MG63 (cell line): ENCODE measurements around the gene CPLX1. TPM values are rescaled to one million over a fixed set of nuclear protein-coding genes. Genes with fewer than 3 reads are reported as not detected.

Source experiments
- DNase-seq: peaks from one replicate; pipeline ENCODE4 v3.0.0-alpha.2; 2020
- H3K27me3 ChIP-seq: fragments of 250-450 bp; sonication (Bioruptor Pico); 2 replicates; pipeline ENCODE4 v1.5.1; 2020; ENCODE audit warnings: mild to moderate bottlenecking, moderate library complexity
- H3K36me3 ChIP-seq: fragments of 250-450 bp; sonication (Bioruptor Pico); 2 replicates; pipeline ENCODE4 v1.5.1; 2020; ENCODE audit warnings: mild to moderate bottlenecking, moderate library complexity
- H3K4me3 ChIP-seq: fragments of 250-450 bp; sonication (Bioruptor Pico); 2 replicates; pipeline ENCODE4 v1.5.1; 2020; ENCODE audit warnings: mild to moderate bottlenecking, moderate library complexity
- H3K9me3 ChIP-seq: fragments of 250-450 bp; sonication (Bioruptor Pico); 2 replicates; pipeline ENCODE4 v1.5.1; 2020; ENCODE audit warnings: mild to moderate bottlenecking, moderate library complexity
- total RNA-seq: library from RNA; depleted of rRNA; stranded (reverse); fragments of >200 nt; shearing (Covaris generic); gene quantifications from 2 replicates; pipeline ENCODE4 v1.2.3, GENCODE V29; 2014; ENCODE audit warnings: low replicate concordance

CPLX1 gene
- total RNA-seq, 1 experiment from 2014 or later = not detected

- peaks cover 8% of the 10 kb centered on the region; the same call in 1 of the 2 replicates for H3K27me3 ChIP-seq
- H3K9me3 ChIP-seq = no peaks in the 10 kb centered on the region
- no peak overlapping the region for H3K4me3 ChIP-seq
- no peak for DNase-seq
- H3K36me3 ChIP-seq = no peaks in the 10 kb centered on the region
Observed at GRCh38 chr4:828641-829271, 2.8 kb upstream of the CPLX1 start.

DNA sequence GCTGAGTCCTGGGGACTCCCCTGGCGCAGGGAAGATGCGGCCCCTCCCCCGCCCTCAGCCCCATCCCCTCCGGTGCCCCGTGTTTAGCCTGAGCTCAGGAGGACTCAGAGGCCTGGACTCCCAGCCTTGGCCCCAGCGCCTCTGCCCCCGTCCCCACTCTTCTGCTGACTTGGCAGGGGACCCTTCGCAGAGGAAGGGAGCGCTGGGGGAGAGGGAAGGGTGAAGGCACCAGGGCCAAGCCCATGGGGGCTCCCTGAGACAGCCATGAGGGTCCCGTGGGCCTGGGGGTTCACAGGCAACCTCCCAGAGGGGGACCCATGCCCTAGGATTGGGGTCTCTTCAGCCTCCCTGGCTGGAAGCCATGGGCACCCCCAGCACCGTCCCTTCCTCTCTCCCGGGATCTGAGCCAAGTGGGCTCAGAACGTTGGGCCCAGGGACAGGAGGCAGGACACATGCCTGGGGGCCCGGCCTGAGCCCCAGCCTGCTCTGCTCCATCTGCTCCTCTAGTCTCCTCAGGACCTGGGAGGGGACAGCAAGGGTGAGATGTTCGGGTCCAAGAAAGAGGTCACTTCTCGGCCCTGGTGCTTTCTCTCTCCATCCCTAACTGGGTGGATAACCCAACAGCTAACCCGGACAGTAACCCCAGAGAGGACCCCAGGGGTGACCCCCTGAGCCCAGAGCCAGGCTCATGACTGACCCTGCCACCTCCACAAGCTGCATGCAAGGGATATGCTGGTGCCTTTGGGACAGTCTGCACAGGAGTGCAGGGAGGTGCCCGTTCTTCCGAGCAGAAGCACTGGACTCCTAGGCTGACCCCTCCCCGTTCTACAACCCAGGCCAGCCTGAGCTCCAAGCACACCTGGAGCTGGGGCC is 1.5 kb upstream of the CPLX1 start:
- Histone ChIP-seq H3K36me3 (no peaks in the 10 kb centered on the region), H3K27me3 (peaks cover 8% of the 10 kb centered on the region; the same call in 1 of the 2 replicates), H3K4me3 (no peak overlapping the region), H3K9me3 (no peaks in the 10 kb centered on the region)
- DNase-seq = no peak

GRCh38 chr4:826508-827208 is 729 bp upstream of the CPLX1 start:
- Histone ChIP-seq H3K4me3 (no peak overlapping the region), H3K36me3 (no peaks in the 10 kb centered on the region), H3K27me3 (peaks cover 8% of the 10 kb centered on the region; the same call in 1 of the 2 replicates), H3K9me3 (no peaks in the 10 kb centered on the region)
- no peak for DNase-seq

- Histone ChIP-seq H3K27me3 (peaks cover 8% of the 10 kb centered on the region; the same call in 1 of the 2 replicates), H3K9me3 (no peaks in the 10 kb centered on the region), H3K4me3 (no peak overlapping the region), H3K36me3 (no peaks in the 10 kb centered on the region)
- DNase-seq = no peak
Observed at GRCh38 chr4:825063-825970, 612 bp downstream of the CPLX1 start.

DNA sequence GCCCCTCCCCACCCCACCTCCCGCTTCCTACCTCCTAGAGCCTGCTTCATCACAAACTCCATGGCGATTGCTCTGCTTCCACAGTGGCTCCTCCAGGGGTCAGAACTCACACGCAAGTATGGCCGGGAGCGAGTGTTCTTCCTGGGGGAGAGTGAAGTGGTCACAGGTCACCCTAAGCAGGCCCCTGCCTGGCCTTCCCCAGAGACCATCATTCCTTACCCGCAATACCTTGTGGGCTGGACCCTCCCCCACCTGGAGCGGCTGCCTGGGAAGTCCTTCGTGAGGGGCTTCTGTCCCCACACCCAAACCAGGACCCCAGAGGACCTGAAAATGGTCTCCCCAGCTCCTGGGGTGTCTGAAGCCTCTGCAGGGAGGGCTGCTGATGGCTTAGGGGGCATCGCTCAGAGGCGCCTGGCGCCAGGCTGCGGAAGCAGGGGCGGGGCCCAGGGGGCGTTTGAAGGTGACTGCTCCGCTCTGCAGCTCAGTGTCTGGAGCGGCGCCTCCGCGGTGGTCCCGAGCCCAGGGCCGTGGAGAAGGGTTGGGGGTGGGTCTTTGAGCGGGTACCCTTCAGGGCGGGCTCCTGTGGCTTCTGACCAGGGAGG is 1.4 kb downstream of the CPLX1 start:
- no peaks in the 10 kb centered on the region for H3K36me3 ChIP-seq
- DNase-seq = no peak
- H3K9me3 ChIP-seq = no peaks in the 10 kb centered on the region
- H3K27me3 ChIP-seq = peaks cover 8% of the 10 kb centered on the region; the same call in 1 of the 2 replicates
- no peak overlapping the region for H3K4me3 ChIP-seq

DNA sequence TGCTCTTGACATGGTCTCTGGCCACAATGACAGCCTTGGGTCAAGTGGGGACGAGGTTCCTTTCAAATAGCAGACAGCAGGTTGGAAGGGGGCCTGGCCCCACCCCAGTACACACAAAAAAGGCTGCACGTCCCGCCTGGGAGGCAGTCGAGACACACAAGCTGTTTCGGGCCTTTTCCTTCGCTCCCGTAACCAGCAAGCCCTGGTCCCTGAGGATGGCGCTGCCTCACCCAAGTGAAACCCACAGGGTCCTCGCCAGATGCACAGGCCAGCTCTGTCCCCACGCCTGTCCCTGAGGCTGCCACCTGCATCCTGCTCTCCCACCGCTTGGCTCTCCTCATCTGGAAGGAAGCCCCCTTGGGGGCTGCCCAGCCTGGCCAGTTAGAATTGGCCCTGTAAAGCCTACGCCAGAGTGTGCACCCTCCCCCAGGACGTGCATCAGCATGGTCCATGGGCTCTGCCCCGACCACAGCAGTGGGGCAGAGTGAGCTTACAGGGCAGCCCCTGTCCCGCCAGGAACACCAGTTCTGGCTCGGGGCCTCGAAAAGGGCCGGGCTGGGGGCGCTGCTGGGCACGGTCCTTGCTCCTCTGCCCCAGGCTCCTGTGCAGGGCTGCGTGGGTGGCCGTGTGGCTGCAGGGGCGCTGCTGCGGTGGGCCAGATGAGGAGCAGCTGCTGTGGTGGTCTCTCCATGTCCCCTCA is 2.0 kb downstream of the CPLX1 start:
- no peak overlapping the region for H3K4me3 ChIP-seq
- no peak for DNase-seq
- peaks cover 8% of the 10 kb centered on the region; the same call in 1 of the 2 replicates for H3K27me3 ChIP-seq
- no peaks in the 10 kb centered on the region for H3K9me3 ChIP-seq
- H3K36me3 ChIP-seq = no peaks in the 10 kb centered on the region

DNA sequence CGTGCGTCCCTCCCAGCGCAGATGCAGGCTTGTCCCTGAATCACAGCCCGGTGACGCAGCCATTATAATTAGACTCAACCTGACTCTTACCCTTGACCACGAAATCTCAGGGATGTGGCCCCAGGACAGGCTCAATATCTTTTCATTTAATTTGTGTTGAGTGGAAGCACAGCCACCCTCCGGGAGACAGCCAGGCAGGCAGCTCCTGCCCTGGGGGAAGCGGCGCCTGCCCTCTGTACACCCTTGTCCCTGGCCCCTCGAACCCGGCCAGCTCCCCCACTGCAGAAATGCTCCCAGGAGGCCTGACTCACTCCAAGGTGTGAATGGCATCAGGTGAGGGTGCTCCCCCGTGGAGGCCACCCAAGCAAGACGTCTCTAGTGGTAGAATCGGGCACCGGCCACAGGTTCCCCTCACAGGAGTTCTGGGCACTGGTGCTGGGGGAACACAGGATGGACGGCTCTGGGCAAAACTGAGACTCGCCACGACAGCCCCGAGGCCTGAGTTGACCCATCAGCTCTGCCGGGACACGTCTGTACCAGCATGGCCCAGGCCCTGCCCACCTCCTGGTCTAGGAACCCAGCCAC is 2.7 kb downstream of the CPLX1 start:
- DNase-seq = no peak
- peaks cover 8% of the 10 kb centered on the region; the same call in 1 of the 2 replicates for H3K27me3 ChIP-seq
- no peak overlapping the region for H3K4me3 ChIP-seq
- H3K9me3 ChIP-seq = no peaks in the 10 kb centered on the region
- H3K36me3 ChIP-seq = no peaks in the 10 kb centered on the region

DNA sequence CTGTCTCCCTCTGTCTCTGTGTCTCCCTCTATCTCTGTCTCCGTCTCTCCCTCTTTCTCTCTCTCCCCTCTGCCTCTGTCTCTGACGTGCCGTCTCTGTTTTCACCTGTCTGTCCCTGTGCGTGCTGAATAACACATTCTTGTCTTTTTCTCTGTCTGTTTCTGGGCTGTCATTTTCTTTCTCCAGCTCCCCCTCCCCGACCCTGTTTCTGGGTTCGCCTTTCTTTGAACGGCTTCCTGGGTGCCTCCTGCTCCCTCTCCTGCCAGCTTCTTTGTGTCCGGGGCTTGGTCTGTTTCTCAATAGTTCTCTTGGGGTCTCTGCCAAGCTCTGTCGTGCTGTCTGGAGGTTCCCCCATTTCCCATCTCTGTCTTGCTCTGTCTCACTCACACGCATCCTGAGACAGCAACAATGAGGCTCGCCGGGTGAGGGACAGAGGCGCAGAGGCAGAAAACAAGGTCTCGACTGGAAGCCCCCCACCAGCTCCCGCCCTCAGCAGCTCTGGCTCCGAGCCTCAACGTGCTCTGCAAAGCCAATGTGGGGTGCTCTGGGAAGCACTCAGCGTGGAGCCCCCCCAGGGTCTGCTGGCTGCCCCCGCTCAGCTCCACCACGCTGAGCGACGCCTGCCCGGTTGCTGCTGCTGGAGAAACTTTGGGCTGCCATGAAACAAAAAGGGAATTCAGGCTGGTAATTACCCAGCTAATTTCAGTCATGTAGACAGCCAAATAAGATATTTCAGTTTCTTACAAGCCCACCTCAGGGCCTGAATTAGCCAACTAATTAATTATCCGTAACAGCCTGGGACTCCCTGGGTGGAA is 3.4 kb downstream of the CPLX1 start:
- Histone ChIP-seq H3K9me3 (no peaks in the 10 kb centered on the region), H3K4me3 (no peak overlapping the region), H3K36me3 (no peaks in the 10 kb centered on the region), H3K27me3 (peaks cover 8% of the 10 kb centered on the region; the same call in 1 of the 2 replicates)
- DNase-seq = no peak

DNA sequence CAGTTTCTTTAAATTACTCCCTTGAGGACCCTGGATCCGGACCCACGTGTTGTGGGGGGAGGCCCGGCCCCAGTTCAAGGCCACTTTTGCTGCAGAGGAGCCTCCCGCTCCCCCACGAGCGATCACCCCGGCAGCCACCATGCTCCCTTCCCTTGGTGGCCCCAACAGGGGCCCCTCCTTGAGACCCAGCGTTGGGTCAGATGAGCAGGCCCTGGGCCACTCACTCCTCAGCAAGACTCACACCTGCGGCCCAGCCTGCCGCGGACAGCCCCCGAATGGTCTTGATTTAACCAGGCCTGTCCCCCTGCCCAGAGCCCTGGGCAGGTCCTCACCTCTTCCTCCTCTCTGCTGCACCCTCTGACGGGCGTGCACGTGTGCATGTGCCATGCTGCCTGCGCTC is 4.3 kb downstream of the CPLX1 start:
- H3K9me3 ChIP-seq = no peaks in the 10 kb centered on the region
- no peak for DNase-seq
- peaks cover 10% of the 10 kb centered on the region; the same call in 1 of the 2 replicates for H3K27me3 ChIP-seq
- no peaks in the 10 kb centered on the region for H3K36me3 ChIP-seq
- H3K4me3 ChIP-seq = no peak overlapping the region

- H3K4me3 ChIP-seq = no peak overlapping the region
- H3K9me3 ChIP-seq = no peaks in the 10 kb centered on the region
- H3K27me3 ChIP-seq = peaks cover 10% of the 10 kb centered on the region; the same call in 1 of the 2 replicates
- DNase-seq = no peak
- H3K36me3 ChIP-seq = no peaks in the 10 kb centered on the region
Observed at GRCh38 chr4:821181-821591, 4.7 kb downstream of the CPLX1 start.

DNA sequence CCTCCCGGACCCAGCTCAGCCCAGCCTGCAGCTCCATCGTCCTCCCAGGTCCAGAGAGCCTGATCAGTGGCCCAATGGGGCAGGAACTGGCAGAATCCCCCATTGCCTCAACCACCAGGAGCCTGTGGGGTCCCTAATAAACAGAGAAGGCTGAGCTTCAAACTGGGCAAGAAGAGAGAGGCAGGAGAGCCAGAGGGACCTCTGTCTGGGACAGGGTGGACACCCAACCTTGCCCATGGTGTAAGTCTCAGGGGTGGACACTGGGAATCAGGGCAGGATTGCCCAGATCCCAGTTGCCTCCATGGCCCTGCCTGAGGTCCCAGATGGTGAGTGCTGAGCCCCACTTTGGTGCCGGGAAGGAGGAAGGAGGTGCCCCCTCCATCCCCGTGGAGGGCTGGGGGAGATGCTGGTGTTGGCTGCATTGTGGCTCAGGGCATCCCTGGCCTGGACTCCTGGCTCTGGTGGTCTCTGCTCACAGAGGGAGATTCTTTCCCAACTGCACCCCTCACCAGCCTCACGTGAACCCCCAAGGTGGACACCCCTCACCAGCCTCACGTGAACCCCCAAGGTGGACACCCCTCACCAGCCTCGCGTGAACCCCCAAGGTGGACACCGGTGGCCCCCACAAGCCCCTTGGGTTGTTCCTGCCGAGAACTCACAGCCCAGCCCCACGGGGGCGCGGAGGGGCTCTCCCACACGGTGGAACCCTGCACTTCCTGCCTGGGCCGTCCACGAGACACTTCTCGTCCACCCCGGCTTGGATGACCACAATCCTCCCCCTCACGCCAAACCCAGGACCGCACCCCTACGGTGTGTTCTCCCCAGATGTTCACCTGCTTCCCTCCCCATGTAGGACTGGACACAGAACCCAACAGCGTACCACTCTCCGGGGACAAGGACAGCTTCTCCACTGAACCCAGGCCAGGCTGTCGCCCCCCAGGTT is 5.4 kb downstream of the CPLX1 start:
- Histone ChIP-seq H3K4me3 (no peak overlapping the region), H3K36me3 (no peaks in the 10 kb centered on the region), H3K9me3 (no peaks in the 10 kb centered on the region), H3K27me3 (peaks cover 10% of the 10 kb centered on the region; the same call in 1 of the 2 replicates)
- no peak for DNase-seq

GRCh38 chr4:819401-820229 is 6.3 kb downstream of the CPLX1 start:
- DNase-seq = no peak
- Histone ChIP-seq H3K9me3 (no peaks in the 10 kb centered on the region), H3K27me3 (peaks cover 5% of the 10 kb centered on the region), H3K4me3 (no peak overlapping the region), H3K36me3 (no peaks in the 10 kb centered on the region)
